Measurements from ENCODE around the gene LRIG1.

Gene LRIG1

DNA sequence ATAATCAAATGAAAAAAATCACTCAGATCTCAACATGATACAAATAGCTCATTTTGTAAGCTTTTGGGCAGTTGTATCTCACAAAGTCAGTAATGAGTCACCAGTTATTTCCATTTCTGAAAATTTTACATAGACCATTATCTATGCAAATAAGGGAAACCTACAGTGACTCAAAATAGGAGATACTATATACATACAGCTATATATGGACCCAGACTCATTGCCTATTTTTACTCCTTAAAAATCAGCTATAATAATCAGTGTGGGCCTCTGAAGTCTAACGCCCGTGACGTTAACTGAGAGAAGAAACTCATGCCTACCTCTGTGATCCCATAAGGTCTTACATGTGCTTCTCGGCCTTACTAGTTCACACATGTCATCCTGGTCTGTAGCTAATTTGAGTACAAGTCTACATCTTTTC lies 31.6 kb downstream of the LRIG1 start:
- H3K27ac ChIP-seq, result no peak overlapping the region
- H2AFZ ChIP-seq (ENCODE audit: low read depth), result no peak overlapping the region
- H3K36me3 ChIP-seq (ENCODE audit: insufficient read depth), result no peaks in the 10 kb centered on the region
- H3K9ac ChIP-seq, result no peak overlapping the region
- peaks cover 98% of the 10 kb centered on the region for H3K79me2 ChIP-seq (ENCODE audit: insufficient read depth, low read depth)
- no peak overlapping the region for H3K4me3 ChIP-seq (IDR thresholded peaks at IDR 0.05; ENCODE audit: insufficient read depth, low read depth, low read length)
- H3K4me2 ChIP-seq, result no peak overlapping the region
- H3K27me3 ChIP-seq (ENCODE audit: insufficient read depth, low read depth), result no peaks in the 10 kb centered on the region
- peaks cover 84% of the 10 kb centered on the region for H3K4me1 ChIP-seq (ENCODE audit: low read depth, poor library complexity, severe bottlenecking)
- peaks cover 26% of the 10 kb centered on the region for H4K20me1 ChIP-seq (ENCODE audit: insufficient read depth)
- TF ChIP-seq, protein P1, sequence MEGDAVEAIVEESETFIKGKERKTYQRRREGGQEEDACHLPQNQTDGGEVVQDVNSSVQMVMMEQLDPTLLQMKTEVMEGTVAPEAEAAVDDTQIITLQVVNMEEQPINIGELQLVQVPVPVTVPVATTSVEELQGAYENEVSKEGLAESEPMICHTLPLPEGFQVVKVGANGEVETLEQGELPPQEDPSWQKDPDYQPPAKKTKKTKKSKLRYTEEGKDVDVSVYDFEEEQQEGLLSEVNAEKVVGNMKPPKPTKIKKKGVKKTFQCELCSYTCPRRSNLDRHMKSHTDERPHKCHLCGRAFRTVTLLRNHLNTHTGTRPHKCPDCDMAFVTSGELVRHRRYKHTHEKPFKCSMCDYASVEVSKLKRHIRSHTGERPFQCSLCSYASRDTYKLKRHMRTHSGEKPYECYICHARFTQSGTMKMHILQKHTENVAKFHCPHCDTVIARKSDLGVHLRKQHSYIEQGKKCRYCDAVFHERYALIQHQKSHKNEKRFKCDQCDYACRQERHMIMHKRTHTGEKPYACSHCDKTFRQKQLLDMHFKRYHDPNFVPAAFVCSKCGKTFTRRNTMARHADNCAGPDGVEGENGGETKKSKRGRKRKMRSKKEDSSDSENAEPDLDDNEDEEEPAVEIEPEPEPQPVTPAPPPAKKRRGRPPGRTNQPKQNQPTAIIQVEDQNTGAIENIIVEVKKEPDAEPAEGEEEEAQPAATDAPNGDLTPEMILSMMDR (conservative IDR thresholded peaks at IDR 0.05; ENCODE audit: low read depth, low read length), result no peak

GRCh38 chr3:66467996-66468735 lies 32.7 kb downstream of the LRIG1 start:
- H3K27ac ChIP-seq, result no peak overlapping the region
- H3K9ac ChIP-seq, result no peak overlapping the region
- H3K4me2 ChIP-seq, result no peak overlapping the region

DNA sequence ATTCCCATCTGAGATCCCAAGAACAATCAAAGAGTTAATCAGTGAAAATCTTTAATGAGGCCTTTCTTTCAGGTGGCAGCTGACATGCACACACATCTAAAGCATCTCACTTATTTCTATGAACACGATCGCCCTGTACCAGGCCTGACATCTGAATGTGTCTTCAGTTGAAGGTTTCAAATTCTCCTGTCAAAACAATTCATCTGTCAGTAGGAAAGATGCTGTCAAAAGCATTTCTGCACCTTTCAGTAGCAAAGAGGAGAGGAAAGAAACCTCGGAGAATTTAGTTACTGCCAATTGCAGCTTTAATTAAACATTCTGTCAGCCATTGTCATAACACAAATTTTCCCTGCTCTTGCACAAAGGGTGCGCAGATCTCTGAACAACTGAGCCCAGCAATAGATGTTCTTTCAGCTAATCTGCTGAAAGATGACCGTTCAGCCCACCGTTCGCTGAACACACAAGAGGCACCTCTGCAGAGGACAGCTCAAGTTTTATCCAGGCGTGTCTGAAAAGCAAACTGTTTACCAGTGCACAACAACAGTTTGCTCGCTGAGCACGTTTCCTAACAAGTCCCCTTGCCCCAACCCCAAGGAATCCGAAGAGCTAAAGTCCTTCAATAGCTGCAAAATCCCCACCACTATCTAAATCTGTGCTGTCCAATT lies 34.1 kb downstream of the LRIG1 start:
- Histone ChIP-seq H3K4me2 (no peak overlapping the region; the same call in 1 of the 2 replicates), H2AFZ (ENCODE audit: low read depth) (no peak overlapping the region), H3K4me3 (IDR thresholded peaks at IDR 0.05; ENCODE audit: insufficient read depth, low read depth, low read length) (no peak overlapping the region), H3K79me2 (ENCODE audit: insufficient read depth, low read depth) (peaks cover 98% of the 10 kb centered on the region), H3K36me3 (ENCODE audit: insufficient read depth) (no peaks in the 10 kb centered on the region), H4K20me1 (ENCODE audit: insufficient read depth) (peaks cover 24% of the 10 kb centered on the region; the same call in 1 of the 2 replicates), H3K27me3 (ENCODE audit: insufficient read depth, low read depth) (no peaks in the 10 kb centered on the region), H3K9ac (no peak overlapping the region), H3K27ac (no peak overlapping the region), H3K4me1 (ENCODE audit: low read depth, poor library complexity, severe bottlenecking) (peaks cover 68% of the 10 kb centered on the region)
- TF ChIP-seq, protein P1 (conservative IDR thresholded peaks at IDR 0.05; ENCODE audit: low read depth, low read length), result no peak

More at GRCh38 chr3:66467996-66468735, 32.7 kb downstream of the LRIG1 start:
- no peaks in the 10 kb centered on the region for H3K27me3 ChIP-seq (ENCODE audit: insufficient read depth, low read depth)
- peaks cover 98% of the 10 kb centered on the region for H3K79me2 ChIP-seq (ENCODE audit: insufficient read depth, low read depth)
- TF ChIP-seq, protein P1 (conservative IDR thresholded peaks at IDR 0.05; ENCODE audit: low read depth, low read length), result no peak
- no peak overlapping the region for H3K4me3 ChIP-seq (IDR thresholded peaks at IDR 0.05; ENCODE audit: insufficient read depth, low read depth, low read length)
- H3K4me1 ChIP-seq (ENCODE audit: low read depth, poor library complexity, severe bottlenecking), result peaks cover 81% of the 10 kb centered on the region
- no peaks in the 10 kb centered on the region for H3K36me3 ChIP-seq (ENCODE audit: insufficient read depth)
- no peak overlapping the region for H2AFZ ChIP-seq (ENCODE audit: low read depth)
- peaks cover 34% of the 10 kb centered on the region for H4K20me1 ChIP-seq (ENCODE audit: insufficient read depth)

DNA sequence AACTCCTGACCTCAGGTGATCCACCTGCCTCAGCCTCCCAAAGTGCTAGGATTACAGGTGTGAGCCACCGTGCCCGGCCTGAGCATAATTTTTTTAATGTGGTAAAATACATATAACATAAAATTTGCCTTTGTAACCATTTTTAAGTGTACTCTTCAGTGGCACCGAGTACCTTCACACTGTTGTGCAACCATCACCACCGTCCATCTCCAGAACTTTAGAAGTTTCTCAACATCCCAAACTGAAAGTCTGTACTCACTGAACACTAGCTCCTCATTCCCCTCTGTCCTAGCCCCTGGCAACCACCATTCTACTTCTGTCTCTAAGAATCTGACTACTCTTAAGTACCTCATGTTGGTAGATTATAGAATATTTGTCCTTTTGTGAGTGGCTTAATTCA lies 35.2 kb downstream of the LRIG1 start:
- peaks cover 64% of the 10 kb centered on the region for H3K4me1 ChIP-seq (ENCODE audit: low read depth, poor library complexity, severe bottlenecking)
- no peak overlapping the region for H2AFZ ChIP-seq (ENCODE audit: low read depth)
- H3K4me2 ChIP-seq, result no peak overlapping the region
- H3K4me3 ChIP-seq (IDR thresholded peaks at IDR 0.05; ENCODE audit: insufficient read depth, low read depth, low read length), result no peak overlapping the region
- no peaks in the 10 kb centered on the region for H3K36me3 ChIP-seq (ENCODE audit: insufficient read depth)
- H3K9ac ChIP-seq, result no peak overlapping the region
- H3K27me3 ChIP-seq (ENCODE audit: insufficient read depth, low read depth), result no peaks in the 10 kb centered on the region
- H4K20me1 ChIP-seq (ENCODE audit: insufficient read depth), result peaks cover 16% of the 10 kb centered on the region; the same call in 1 of the 2 replicates
- H3K79me2 ChIP-seq (ENCODE audit: insufficient read depth, low read depth), result peaks cover 98% of the 10 kb centered on the region
- TF ChIP-seq, protein P1 (conservative IDR thresholded peaks at IDR 0.05; ENCODE audit: low read depth, low read length), result no peak
- no peak overlapping the region for H3K27ac ChIP-seq

All from KMS-11 (cell line).